ENCODE measurements around the gene PLOD1. TPM values are rescaled to one million over a fixed set of nuclear protein-coding genes. Genes with fewer than 3 reads are reported as not detected.

PLOD1 gene
- total and polyA plus RNA-seq, 8 donors = 8.2 to 56.2 (median 35.2) TPM

GRCh38 chr1:11963622-11964021, 29.1 kb downstream of the PLOD1 start:
- Histone ChIP-seq H3K27me3 (no peaks in the 10 kb centered on the region), H3K4me3 (no peak overlapping the region), H3K9me3 (no peaks in the 10 kb centered on the region), H3K4me1 (peaks cover 0 to 20% (median 0%) of the 10 kb centered on the region in 4 donors), H3K36me3 (peaks cover 44 to 96% (median 91%) of the 10 kb centered on the region in 4 donors), H3K27ac (no peak overlapping the region)
- DNase-seq = no peak
- intact Hi-C loops (cut with DNase I; ENCODE audit: low total_unique reads) = loop anchor here (10.0 kb wide), 1 partner anchor 129 kb away; no protein-coding TSS in a partner anchor
- 77 to 85% (median 83%) methylated on average over 3 of the region's 3 CpGs for WGBS, 5 donors
- TF ChIP-seq POLR2A (IDR thresholded peaks at IDR 0.05) (no peak), EP300 (IDR thresholded peaks at IDR 0.05) (no peak), POLR2AphosphoS5 (IDR thresholded peaks at IDR 0.05) (no peak)
- TF ChIP-seq, protein P1, sequence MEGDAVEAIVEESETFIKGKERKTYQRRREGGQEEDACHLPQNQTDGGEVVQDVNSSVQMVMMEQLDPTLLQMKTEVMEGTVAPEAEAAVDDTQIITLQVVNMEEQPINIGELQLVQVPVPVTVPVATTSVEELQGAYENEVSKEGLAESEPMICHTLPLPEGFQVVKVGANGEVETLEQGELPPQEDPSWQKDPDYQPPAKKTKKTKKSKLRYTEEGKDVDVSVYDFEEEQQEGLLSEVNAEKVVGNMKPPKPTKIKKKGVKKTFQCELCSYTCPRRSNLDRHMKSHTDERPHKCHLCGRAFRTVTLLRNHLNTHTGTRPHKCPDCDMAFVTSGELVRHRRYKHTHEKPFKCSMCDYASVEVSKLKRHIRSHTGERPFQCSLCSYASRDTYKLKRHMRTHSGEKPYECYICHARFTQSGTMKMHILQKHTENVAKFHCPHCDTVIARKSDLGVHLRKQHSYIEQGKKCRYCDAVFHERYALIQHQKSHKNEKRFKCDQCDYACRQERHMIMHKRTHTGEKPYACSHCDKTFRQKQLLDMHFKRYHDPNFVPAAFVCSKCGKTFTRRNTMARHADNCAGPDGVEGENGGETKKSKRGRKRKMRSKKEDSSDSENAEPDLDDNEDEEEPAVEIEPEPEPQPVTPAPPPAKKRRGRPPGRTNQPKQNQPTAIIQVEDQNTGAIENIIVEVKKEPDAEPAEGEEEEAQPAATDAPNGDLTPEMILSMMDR (IDR thresholded peaks at IDR 0.05) = no peak

DNA sequence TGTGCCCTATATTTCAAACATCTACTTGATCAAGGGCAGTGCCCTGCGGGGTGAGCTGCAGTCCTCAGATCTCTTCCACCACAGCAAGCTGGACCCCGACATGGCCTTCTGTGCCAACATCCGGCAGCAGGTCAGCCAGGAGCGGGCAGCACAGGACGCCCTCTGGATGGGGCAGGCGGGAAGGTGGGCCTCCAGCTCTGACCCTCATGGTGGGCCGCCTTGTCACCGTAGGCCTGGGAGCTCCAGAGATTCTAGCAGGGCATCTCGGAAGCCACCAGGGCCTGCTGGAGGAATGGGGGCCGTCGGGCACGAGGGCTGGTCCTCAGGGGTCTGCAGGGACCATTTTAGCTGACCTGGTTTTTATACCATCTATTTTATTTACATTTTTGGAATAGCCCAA, 30.1 kb downstream of the PLOD1 start:
- H3K36me3 ChIP-seq = peaks cover 42 to 96% (median 85%) of the 10 kb centered on the region in 4 donors
- H3K9me3 ChIP-seq = no peaks in the 10 kb centered on the region
- no peak overlapping the region for H3K27ac ChIP-seq
- no peaks in the 10 kb centered on the region for H3K27me3 ChIP-seq
- no peak overlapping the region for H3K4me3 ChIP-seq
- DNase-seq = no peak
- WGBS, 5 donors = 89 to 98% (median 93%) methylated on average over 11 to 12 of the region's 12 CpGs
- peaks cover 0 to 20% (median 0%) of the 10 kb centered on the region in 4 donors for H3K4me1 ChIP-seq
- intact Hi-C loops (cut with DNase I; ENCODE audit: low total_unique reads) = loop anchor here (10.0 kb wide), 1 partner anchor 130 kb away; no protein-coding TSS in a partner anchor
- TF ChIP-seq POLR2AphosphoS5 (IDR thresholded peaks at IDR 0.05) (no peak), EP300 (IDR thresholded peaks at IDR 0.05) (no peak), POLR2A (IDR thresholded peaks at IDR 0.05) (no peak)
- TF ChIP-seq, protein P1 (IDR thresholded peaks at IDR 0.05) = no peak

DNA sequence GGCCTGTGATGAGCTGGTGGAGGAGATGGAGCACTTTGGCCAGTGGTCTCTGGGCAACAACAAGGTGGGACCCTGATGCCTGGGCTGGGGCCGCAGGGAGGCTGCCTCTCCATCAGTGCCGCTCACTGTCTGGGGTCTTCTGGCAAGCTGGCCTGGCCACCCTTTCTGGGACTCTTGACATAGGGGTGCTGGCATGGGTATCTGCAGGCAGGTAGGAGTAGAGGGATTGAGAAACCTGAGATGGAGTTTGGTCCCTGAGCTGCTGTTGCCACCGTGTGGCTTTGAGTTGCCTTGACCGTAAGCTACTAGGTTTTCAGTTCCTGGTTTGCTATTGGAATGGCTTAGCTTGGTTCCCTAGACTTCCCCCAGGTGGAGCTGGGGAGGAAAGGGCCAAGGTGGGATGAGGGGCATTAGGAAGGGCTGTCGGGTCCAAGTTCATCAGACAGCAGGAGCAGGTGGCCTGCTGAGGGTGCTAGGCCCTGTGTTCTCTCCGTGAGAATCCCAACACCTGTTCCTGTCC, 32.6 kb downstream of the PLOD1 start:
- peak; percentile 44 to 88 for DNase-seq
- WGBS, 5 donors = 43 to 63% (median 52%) methylated on average over 6 of the region's 6 CpGs
- H3K4me3 ChIP-seq = no peak overlapping the region
- peaks cover 0 to 4% (median 0%) of the 10 kb centered on the region in 4 donors for H3K4me1 ChIP-seq
- H3K27ac ChIP-seq = no peak overlapping the region
- intact Hi-C loops (cut with DNase I; ENCODE audit: low total_unique reads) = loop anchor here (10.0 kb wide), 1 partner anchor 132 kb away; no protein-coding TSS in a partner anchor
- peaks cover 33 to 90% (median 71%) of the 10 kb centered on the region in 4 donors for H3K36me3 ChIP-seq
- H3K27me3 ChIP-seq = no peaks in the 10 kb centered on the region
- no peaks in the 10 kb centered on the region for H3K9me3 ChIP-seq
- TF ChIP-seq POLR2A (IDR thresholded peaks at IDR 0.05) (no peak), EP300 (IDR thresholded peaks at IDR 0.05) (no peak), POLR2AphosphoS5 (IDR thresholded peaks at IDR 0.05) (peak in 1 of 3 donors; percentile 24)
- TF ChIP-seq, protein P1 (IDR thresholded peaks at IDR 0.05) = peak in 5 of 7 experiments; percentile 16 to 66 (median 41)

GRCh38 chr1:11970441-11971185, 36.1 kb downstream of the PLOD1 start:
- no peak for DNase-seq
- intact Hi-C loops (cut with DNase I; ENCODE audit: low total_unique reads) = loop anchor here (10.0 kb wide), 1 partner anchor 56 kb away; no protein-coding TSS in a partner anchor

More at GRCh38 chr1:11970441-11971185, 36.1 kb downstream of the PLOD1 start:
- WGBS, 5 donors = 83 to 93% (median 88%) methylated on average over 12 to 17 of the region's 17 CpGs
- Histone ChIP-seq H3K27me3 (no peaks in the 10 kb centered on the region), H3K4me1 (peaks cover 0 to 4% (median 0%) of the 10 kb centered on the region in 4 donors), H3K4me3 (no peak overlapping the region), H3K9me3 (no peaks in the 10 kb centered on the region), H3K27ac (no peak overlapping the region), H3K36me3 (peaks cover 15 to 90% (median 71%) of the 10 kb centered on the region in 4 donors)
- TF ChIP-seq EP300 (IDR thresholded peaks at IDR 0.05) (no peak), POLR2AphosphoS5 (IDR thresholded peaks at IDR 0.05) (no peak)
